ENCODE data around the gene SYNDIG1.

DNA sequence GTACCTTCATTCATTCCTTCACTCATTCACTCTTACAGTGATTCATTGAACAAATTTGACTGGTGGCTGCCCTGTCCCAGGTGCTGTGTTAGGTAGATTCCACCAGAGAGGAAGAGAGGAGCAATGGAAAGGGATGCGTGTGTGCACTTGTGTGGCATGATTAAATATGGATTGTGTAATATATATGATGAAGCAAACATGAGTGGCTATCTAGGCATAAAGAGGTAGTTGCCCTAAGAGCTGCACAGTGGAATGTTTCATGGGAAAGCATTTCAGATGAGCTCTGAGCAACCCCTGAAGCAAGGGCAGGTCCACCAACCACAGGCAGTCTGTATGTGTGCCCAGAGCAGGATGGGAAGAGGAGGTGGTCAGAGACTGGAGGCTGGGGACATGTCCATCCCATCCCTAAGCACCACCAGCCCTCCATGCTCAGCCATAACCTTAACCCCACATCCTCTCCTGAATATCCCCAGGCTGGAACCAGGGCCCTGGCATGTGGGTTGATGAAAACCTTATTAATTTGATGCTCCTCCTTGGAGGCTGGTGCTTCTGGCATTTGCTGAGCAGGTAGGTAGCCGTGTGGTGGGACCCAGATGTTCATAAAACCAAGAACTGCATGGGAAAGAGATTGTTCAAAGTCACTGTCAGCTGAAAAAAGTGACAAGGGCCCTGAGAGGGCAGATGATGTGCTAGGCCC lies 226.2 kb downstream of the SYNDIG1 start:
- TF ChIP-seq, protein P1, sequence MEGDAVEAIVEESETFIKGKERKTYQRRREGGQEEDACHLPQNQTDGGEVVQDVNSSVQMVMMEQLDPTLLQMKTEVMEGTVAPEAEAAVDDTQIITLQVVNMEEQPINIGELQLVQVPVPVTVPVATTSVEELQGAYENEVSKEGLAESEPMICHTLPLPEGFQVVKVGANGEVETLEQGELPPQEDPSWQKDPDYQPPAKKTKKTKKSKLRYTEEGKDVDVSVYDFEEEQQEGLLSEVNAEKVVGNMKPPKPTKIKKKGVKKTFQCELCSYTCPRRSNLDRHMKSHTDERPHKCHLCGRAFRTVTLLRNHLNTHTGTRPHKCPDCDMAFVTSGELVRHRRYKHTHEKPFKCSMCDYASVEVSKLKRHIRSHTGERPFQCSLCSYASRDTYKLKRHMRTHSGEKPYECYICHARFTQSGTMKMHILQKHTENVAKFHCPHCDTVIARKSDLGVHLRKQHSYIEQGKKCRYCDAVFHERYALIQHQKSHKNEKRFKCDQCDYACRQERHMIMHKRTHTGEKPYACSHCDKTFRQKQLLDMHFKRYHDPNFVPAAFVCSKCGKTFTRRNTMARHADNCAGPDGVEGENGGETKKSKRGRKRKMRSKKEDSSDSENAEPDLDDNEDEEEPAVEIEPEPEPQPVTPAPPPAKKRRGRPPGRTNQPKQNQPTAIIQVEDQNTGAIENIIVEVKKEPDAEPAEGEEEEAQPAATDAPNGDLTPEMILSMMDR (conservative IDR thresholded peaks at IDR 0.05; ENCODE audit: low read depth, low read length) = no peak
- TF ChIP-seq EZH2phosphoT487 (IDR thresholded peaks at IDR 0.05; ENCODE audit: borderline replicate concordance, low read length) = no peak

Measured in PC-3 (cell line).